Small intestine (tissue), 7 donors: ENCODE measurements around the gene DGCR2. TPM values are rescaled to one million over a fixed set of nuclear protein-coding genes. Genes with fewer than 3 reads are reported as not detected.
"Not testable (repeated sequence)": the region's sequence is repeated elsewhere in the genome, so short reads cannot be mapped to it uniquely, and the experiment has no call there.

ENCODE experiments used
- DNase-seq, 2 donors: peaks; one replicate each; pipeline versions ENCODE4 v3.0.0 to v3.0.0-alpha.2; 2013
- FAIRE-seq: peaks from 2 replicates; lab custom pipeline; 2012; peaks lifted over from hg19 to GRCh38; lab: Jason Lieb, UNC
- H3K27ac ChIP-seq, 3 donors: one replicate each; pipeline ENCODE4 v1.5.1; 2013; ENCODE audit warnings: low read length in 2 of 3, mild to moderate bottlenecking in 2 of 3, control low read depth in 1 of 3, inconsistent platforms in 1 of 3, low read depth in 1 of 3, moderate library complexity in 1 of 3
- H3K27me3 ChIP-seq, 3 donors: one replicate each; pipeline ENCODE4 v1.6.1; 2013; ENCODE audit warnings: low read length in 3 of 3, inconsistent platforms in 1 of 3; ENCODE audit not compliant: control insufficient read depth in 3 of 3, insufficient read depth in 3 of 3
- H3K36me3 ChIP-seq, 3 donors: one replicate each; pipeline ENCODE4 v1.6.1; 2013; ENCODE audit warnings: low read length in 3 of 3, inconsistent platforms in 1 of 3, low read depth in 1 of 3, mild to moderate bottlenecking in 1 of 3, moderate library complexity in 1 of 3; ENCODE audit not compliant: control insufficient read depth in 3 of 3, insufficient read depth in 2 of 3
- H3K4me1 ChIP-seq, 3 donors: one replicate each; pipeline ENCODE4 v1.6.1; 2013; ENCODE audit warnings: low read length in 2 of 3, inconsistent platforms in 1 of 3, low read depth in 1 of 3, mild to moderate bottlenecking in 1 of 3, moderate library complexity in 1 of 3; ENCODE audit not compliant: control insufficient read depth in 3 of 3, insufficient read depth in 2 of 3
- H3K4me3 ChIP-seq, 3 donors: one replicate each; pipeline ENCODE4 v1.5.1; 2013; ENCODE audit warnings: low read length in 3 of 3, control low read depth in 1 of 3, inconsistent platforms in 1 of 3, low read depth in 1 of 3, mild to moderate bottlenecking in 1 of 3, moderate library complexity in 1 of 3
- H3K9me3 ChIP-seq, 2 donors: one replicate each; pipeline ENCODE4 v1.6.1; 2013; ENCODE audit warnings: low read depth in 1 of 2, low read length in 1 of 2; ENCODE audit not compliant: control insufficient read depth in 2 of 2, insufficient read depth in 1 of 2
- WGBS, 3 donors: extraction: QIAGEN DNeasy Blood & Tissue Kit; methylation state at CpG; one replicate each; pipeline ENCODE4 v1.1.7; 2013; 5-methylcytosine and 5-hydroxymethylcytosine counted together
- polyA plus RNA-seq, 4 donors: library from polyadenylated mRNA; stranded (reverse) in 3 of 4; unstranded in 1 of 4; fragments of 200-250 nt in 3 of 4; fragments of 120-200 nt in 1 of 4; gene quantifications; one replicate each; pipeline versions ENCODE4 v1.2.1 to v1.2.3, GENCODE V29; 2013
- donor health status: healthy with polysubstance abuse.
- donor health status: control.
- donor health status: control.
- donor health status: Bipolar disorder and iron deficiency.
- donor health status: healthy.

Gene DGCR2
- polyA plus RNA-seq, 4 donors, result 14.8 to 61.6 (median 34.0) TPM

GRCh38 chr22:19082793-19083192 lies 39.4 kb downstream of the DGCR2 start:
- Histone ChIP-seq H3K27me3 (no peaks in the 10 kb centered on the region), H3K9me3 (no peaks in the 10 kb centered on the region), H3K36me3 (peaks cover 8 to 37% (median 14%) of the 10 kb centered on the region in 3 donors), H3K4me3 (no peak overlapping the region), H3K27ac (no peak overlapping the region), H3K4me1 (no peaks in the 10 kb centered on the region)
- DNase-seq (no peak), FAIRE-seq (no peak)
- WGBS, 3 donors, result 87 to 98% (median 96%) methylated on average over 13 of the region's 13 CpGs

GRCh38 chr22:19082101-19082500 lies 40.1 kb downstream of the DGCR2 start:
- no peak overlapping the region for H3K27ac ChIP-seq
- H3K4me3 ChIP-seq, result no peak overlapping the region
- H3K27me3 ChIP-seq, result no peaks in the 10 kb centered on the region
- 64 to 74% (median 72%) methylated on average over 3 of the region's 3 CpGs for WGBS, 3 donors
- no peaks in the 10 kb centered on the region for H3K4me1 ChIP-seq
- H3K36me3 ChIP-seq, result peaks cover 8 to 32% (median 13%) of the 10 kb centered on the region in 3 donors
- FAIRE-seq, result no peak
- no peak for DNase-seq
- H3K9me3 ChIP-seq, result no peaks in the 10 kb centered on the region

DNA sequence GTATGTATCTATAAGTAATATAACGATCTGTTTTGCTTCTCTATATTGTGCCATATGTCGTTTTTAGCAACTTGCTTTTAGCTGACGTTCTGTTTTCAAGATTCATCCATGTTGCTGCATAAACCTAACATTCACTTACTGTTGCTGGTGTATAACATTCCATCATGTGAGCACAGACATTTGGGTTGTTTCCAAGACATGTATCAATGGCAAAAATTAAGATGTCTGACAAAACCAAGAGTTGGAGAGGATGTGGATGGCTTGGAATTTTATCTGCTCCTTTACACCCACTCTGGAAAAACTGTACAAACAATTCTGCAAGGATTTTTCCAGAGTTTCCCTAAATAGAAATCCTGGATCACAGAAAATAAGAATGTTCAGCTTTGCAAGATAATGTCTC lies 40.9 kb downstream of the DGCR2 start:
- DNase-seq (no peak), FAIRE-seq (no peak)
- Histone ChIP-seq H3K9me3 (no peaks in the 10 kb centered on the region), H3K36me3 (peaks cover 8 to 27% (median 9%) of the 10 kb centered on the region in 3 donors), H3K27ac (no peak overlapping the region), H3K4me3 (no peak overlapping the region), H3K27me3 (no peaks in the 10 kb centered on the region), H3K4me1 (no peaks in the 10 kb centered on the region)
- 83 to 87% (median 83%) methylated on average over 3 of the region's 3 CpGs for WGBS, 3 donors

GRCh38 chr22:19080853-19081252 lies 41.4 kb downstream of the DGCR2 start:
- Histone ChIP-seq H3K27ac (no peak overlapping the region), H3K36me3 (peaks cover 8 to 26% (median 9%) of the 10 kb centered on the region in 3 donors), H3K4me1 (no peaks in the 10 kb centered on the region), H3K9me3 (no peaks in the 10 kb centered on the region), H3K4me3 (no peak overlapping the region), H3K27me3 (no peaks in the 10 kb centered on the region)
- no peak for FAIRE-seq
- DNase-seq, result no peak
- WGBS, 3 donors, result 94 to 96% (median 96%) methylated on average over 3 of the region's 3 CpGs

GRCh38 chr22:19079691-19080090 lies 42.5 kb downstream of the DGCR2 start:
- FAIRE-seq (no peak), DNase-seq (no peak)
- no peaks in the 10 kb centered on the region for H3K27me3 ChIP-seq
- no peaks in the 10 kb centered on the region for H3K9me3 ChIP-seq
- peaks cover 7 to 23% (median 8%) of the 10 kb centered on the region in 3 donors for H3K36me3 ChIP-seq
- no peak overlapping the region for H3K4me3 ChIP-seq
- no peaks in the 10 kb centered on the region for H3K4me1 ChIP-seq
- H3K27ac ChIP-seq, result no peak overlapping the region
- 91 to 97% (median 94%) methylated on average over 4 of the region's 4 CpGs for WGBS, 3 donors

DNA sequence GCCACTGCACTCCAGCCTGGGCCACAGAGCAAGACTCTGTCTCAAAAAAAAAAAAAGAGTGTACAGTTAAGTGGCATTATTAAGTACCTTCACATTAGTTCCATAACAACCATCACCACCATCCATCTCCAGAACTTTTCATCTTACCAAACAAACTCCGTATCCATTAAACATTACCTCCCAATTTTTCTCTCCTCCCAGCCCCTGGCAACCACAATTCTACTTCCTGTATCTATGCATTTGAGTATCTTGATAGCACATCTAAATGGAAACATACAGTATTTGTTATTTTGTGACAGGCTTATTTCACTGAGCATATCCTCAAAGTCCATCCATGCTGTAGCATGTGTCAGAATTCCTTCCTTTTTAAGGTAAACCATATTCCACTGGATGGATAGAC lies 46.8 kb downstream of the DGCR2 start:
- H3K27me3 ChIP-seq, result no peaks in the 10 kb centered on the region
- no peaks in the 10 kb centered on the region for H3K4me1 ChIP-seq
- H3K36me3 ChIP-seq, result peaks cover 2 to 23% (median 3%) of the 10 kb centered on the region in 3 donors
- WGBS, 3 donors, result 45 to 97% (median 87%) methylated on average over 1 of the region's 1 CpG
- H3K9me3 ChIP-seq, result no peaks in the 10 kb centered on the region
- H3K27ac ChIP-seq, result no peak overlapping the region
- no peak overlapping the region for H3K4me3 ChIP-seq
- DNase-seq, result no peak
- no peak for FAIRE-seq

DNA sequence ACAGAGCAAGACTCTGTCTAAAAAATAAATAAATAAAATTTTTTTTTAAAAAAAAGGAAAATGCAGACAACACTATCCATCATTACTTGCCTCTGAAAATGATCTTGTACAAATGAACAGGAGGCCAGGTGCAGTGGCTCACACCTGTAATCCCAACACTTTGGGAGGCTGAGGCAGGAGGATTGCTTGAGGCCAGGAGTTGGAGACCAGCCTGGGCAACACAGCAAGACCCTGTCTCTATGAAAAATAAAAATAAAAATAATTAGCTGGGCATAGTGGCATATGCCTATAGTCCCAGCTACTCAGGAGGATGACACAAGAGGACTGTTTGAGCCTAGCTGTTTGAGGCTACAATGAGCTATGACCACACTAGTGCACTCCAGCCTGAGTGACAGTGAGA lies 49.4 kb downstream of the DGCR2 start:
- not testable (repeated sequence) for H3K4me1 ChIP-seq, FAIRE-seq

DNA sequence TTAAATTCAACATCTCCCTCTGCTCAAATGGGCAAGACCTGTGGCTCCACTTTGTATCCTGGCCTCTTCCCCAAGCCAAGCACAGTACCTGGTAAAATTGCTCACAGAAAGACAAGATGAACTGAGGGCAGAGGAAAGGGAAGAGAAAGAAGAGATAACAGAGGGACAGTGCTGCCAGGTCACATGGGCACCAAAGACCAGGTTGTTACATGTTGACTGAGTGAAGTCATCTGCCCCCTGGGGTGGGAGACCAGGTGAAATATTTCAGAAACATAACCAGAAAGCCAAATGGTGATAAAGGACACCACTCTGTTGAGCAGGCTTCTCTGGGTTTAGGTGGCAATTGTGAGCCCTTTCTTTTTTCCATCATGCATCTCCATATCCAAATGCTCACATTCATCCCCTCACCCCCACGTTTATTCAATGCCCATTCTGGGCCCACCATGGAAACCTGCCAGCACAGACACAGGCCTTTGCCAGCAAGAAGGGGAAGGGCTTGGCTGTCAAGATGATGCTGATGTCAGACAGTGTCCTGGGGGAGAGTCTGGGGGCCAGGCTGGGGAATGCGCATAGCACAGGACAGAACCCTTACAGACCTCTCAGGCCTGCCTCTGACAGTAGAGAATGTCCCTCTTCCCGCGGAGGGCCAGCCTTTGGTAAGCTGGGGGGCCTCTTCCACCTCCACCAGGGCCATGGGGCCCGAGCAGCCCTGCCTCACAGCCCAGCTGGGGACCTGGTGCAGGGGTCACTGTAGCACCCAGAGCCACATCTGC lies 51.6 kb downstream of the DGCR2 start:
- DNase-seq, result no peak
- no peak for FAIRE-seq
- Histone ChIP-seq H3K27ac (no peak overlapping the region), H3K4me3 (no peak overlapping the region), H3K27me3 (no peaks in the 10 kb centered on the region), H3K4me1 (no peaks in the 10 kb centered on the region), H3K36me3 (peaks cover 2 to 59% (median 12%) of the 10 kb centered on the region in 3 donors), H3K9me3 (no peaks in the 10 kb centered on the region)
- 83 to 86% (median 85%) methylated on average over 5 of the region's 5 CpGs for WGBS, 3 donors

More for the DNA sequence above, 49.4 kb downstream of the DGCR2 start:
- H3K27me3 ChIP-seq, H3K27ac ChIP-seq, DNase-seq, H3K9me3 ChIP-seq, H3K4me3 ChIP-seq: not testable (repeated sequence)
- H3K36me3 ChIP-seq, result peaks cover 0 to 38% (median 6%) of the 10 kb centered on the region in 3 donors
